HG02623 (cell line): ENCODE measurements around the gene CNST.

Experiments
- ATAC-seq: cut with Tn5 transposase; IDR thresholded peaks from one replicate; pipeline ENCODE4 v1.9.1; 2021; ENCODE audit warnings: moderate library complexity; ENCODE audit not compliant: unreplicated experiment

The CNST gene, protein sequence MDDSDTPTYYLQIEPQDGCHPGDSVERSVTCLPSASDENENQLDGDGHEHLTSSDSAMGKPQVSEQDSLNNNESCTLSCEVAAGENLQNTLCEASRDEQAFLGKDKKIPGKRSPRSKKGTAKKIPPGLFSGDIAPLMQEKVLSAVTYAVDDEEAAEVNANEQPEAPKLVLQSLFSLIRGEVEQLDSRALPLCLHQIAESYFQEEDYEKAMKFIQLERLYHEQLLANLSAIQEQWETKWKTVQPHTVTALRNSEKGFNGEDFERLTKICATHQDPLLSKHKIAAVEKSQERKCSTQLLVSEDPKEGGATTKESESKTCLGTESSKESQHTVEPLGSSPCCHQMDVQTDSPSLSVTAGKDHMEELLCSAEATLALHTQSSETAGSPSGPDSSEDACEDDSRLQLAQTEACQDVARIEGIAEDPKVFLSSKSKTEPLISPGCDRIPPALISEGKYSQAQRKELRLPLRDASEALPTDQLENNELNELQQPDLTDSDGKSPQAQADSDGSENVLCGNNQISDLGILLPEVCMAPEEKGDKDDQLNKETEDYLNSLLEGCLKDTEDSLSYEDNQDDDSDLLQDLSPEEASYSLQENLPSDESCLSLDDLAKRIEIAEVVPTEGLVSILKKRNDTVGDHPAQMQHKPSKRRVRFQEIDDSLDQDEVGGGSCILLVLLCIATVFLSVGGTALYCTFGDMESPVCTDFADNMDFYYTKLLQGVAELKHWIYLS

DNA sequence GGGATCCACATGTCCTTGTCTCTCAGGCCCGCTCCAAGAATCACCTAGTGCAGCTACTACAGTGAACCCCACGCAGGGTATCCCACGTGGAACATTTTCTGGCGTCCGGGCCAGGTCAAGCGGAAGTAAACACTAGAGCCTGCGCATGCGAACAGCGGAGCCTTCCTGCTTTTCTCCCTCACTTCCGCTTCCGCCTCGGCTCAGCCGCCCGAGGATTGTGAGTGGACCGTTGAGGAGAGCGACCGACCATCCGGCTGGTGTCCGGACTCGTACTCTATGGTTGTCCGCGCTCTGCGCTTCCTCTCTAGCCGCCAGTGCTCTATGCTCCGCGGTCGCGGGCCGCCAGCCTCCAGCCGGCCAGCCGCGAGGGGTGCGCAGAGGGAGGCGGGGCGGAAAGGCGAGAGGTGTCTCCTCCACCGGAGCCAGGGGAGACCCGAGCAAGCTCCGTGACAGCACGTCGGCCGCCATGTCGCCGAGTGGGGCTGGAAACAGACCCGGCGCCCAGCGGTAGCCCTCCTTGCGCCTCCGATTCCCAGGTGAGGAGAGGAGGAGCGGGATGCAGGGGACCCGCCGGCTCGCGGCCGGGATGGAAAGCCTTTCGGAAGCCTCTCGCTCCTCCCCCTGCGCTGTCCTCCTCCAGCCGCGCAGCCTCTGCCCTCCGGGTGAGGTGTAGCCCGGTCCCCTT lies at the start of gene CNST, which contains the start of gene TFB2M:
Gene CNST (plus strand): TSS at position 329 of the 685 bp plus-strand sequence. CDS start 25,107 bp downstream, outside the sequence.
Gene TFB2M (minus strand): TSS at position 134 of the 685 bp plus-strand sequence. CDS start 123 bp downstream, at position 11.
- peak; percentile 89 for ATAC-seq

DNA sequence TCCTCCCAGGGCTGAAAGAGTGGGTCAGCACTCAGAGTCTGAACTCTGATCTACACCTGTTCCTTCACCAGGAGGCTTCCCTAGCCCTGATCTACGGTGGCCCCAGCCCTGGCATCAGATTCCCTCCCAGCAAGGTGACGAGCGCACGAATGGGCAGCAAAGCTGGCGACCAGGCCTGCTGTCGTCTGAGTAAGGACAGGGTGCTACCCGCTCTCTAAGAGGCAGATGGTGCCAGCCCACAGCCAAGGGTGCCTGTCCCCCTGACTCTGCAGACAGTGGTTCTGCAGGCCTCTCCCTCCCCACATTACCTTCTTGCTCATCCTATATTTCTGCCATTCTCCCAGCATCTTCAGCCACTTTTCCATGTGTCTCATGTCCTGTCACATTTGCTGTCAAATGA lies 48.9 kb upstream of the CNST start:
- ATAC-seq, result no peak

DNA sequence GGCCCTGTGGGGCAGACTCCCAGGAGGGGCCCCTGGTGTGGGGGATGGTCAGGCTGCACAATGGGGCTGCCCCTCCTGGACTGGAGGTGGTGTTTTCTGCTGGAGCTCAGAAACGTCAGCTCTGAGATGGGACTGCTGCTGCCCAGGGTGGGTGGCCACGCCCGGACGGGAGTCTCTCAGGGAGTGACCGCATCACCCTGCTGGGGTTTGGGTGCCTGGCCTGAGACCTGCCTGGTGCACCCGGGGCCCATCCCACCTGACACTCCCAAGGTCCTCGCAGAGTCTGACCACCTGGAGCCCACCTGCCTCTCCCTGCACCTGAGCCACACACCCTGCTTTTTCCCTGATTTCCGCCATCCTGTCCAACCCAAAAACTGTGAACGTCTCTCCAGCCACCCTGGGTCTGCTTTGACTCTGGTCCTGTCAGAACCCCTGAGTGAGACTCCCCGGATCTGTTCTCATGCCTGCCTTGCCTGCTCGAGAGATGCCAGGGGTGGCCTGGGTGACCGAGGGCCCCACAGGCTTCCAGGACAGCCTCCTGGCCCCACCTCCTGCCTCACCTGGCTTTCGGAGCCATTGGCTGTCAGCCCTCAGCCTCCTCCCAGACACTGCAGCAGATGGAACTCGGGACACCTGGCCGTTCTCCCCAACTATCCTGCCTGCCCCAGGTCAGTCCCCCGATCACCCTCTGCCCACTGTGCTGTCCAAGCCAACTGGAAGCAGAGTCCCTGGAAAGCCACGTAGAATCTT lies 47.6 kb upstream of the CNST start:
- ATAC-seq, result no peak

DNA sequence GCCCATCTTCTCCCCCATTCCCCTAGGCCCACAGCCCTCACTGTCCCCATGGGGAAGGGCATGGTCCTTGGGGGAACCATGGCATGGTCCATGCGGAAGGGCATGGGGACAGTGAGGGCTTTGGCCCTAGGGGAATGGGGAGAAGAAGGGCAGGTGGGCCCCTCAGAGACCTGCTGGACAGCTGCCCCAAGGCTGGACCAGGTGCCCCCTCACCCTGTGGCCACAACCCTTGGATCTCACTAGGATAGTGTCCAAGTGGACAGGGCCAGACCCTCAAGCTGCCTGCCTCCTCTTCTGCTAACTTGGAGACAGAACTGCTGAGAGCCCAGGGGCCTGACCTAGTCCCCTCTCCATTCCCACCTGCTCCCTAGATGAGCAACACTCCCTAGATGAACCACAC lies 46.7 kb upstream of the CNST start:
- no peak for ATAC-seq

DNA sequence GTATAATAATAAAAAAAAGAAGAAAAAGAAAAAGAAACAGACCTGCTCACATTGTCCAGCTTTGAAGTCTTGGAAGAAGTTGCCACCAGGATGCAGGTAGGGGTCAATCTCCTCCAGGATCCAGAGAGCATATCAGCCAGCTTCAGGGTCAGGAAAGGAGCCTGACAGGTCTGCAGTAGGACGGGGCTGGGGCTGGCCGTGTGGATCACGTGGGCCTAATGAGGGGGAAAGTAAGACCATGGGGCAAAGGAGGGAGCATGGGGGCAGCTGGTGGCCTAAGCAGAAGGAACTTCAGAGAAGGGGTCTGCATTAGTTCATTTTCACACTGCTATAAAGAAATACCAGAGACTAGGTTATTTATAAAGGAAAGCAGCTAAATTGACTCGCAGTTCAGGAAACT lies 39.9 kb upstream of the CNST start:
- no peak for ATAC-seq

DNA sequence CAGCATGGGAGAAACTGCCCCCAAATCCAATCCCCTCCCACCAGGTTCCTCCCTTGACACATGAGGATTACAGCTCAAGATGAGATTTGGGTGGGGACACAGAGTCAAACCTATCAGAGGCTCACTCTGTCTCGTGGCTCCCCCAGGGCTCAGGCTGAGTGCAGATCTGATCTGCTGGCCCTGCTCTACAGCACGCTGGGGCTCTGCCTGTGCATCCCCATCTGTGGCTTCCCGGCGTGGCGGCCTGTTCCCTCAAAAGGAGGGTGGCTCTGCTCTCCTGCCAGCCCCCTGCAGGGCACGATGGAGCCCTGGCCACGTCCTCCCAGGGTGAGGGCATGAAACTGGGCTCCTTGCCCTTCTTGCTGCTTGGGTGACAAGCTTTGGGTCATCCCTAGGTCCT lies 39.3 kb upstream of the CNST start:
- no peak for ATAC-seq

DNA sequence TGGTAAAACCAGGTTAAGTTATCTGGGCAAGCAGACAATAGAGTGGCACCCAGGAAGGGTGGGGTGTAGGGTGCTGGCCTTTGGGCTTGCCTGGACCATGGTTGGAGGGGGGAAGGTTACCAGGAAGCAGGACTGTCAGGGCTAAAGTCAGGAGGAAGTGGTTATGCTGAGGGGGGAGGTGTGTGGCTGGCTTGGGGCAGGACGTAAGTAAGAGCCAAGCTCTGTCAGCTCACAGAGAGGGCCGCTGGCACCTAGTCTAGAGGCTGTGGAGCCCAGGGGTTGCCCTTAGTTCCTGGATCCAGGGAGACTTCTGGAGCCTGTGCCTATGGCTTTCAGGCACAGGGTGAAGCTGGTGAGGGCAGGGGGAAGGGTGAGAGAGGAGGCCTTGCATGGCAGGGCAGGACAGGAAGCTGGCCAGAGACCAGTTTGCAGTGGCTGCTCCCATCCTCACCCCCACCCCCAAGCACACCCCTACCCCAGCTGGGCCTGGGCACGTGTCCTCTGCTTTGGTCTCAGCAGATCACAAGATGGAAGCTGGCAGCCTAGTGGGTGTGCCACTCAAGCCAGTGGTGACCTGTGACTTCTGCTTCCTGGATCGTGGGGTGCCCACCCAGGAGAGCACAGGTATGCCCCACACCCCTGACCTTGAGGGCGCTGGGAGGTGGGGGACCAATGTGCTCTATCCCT lies 38.7 kb upstream of the CNST start:
- ATAC-seq, result no peak

DNA sequence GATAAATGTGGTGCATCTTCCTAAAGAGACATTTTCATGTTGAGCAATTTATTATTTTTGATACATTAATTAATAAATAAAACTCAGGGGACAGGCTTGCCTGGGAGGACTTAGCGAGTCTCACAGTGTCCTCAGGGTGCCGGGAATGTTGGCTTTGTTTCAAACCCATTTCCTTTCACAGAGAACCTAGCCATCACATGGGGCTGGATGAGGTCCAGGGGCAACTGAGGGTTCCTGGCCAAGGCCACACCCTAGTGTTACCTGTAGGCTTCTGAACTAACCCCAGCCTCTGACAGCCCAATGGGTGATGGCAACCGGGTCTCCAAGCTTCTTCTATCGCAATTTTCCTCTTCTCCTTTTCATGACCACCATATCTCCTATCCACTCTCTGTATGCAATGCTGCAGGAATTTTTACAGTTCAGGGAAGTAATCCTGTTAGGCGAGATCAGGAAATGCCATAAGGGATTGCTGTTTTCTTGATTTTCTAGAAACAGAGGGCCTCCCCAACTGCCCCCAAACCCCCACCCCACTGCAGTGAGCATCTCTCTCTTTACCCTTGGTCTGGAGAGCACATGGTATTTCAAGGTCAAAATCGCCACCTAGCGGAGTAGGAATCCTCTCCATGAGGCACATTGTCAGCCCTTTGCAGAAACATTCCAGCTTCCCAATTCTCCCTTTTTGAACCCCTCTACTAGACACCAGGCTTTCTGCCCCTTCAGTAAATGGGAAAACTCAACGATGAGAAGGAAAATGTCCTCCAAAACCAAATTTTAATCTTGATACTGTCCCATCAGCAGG lies 37.1 kb upstream of the CNST start:
- ATAC-seq, result no peak

DNA sequence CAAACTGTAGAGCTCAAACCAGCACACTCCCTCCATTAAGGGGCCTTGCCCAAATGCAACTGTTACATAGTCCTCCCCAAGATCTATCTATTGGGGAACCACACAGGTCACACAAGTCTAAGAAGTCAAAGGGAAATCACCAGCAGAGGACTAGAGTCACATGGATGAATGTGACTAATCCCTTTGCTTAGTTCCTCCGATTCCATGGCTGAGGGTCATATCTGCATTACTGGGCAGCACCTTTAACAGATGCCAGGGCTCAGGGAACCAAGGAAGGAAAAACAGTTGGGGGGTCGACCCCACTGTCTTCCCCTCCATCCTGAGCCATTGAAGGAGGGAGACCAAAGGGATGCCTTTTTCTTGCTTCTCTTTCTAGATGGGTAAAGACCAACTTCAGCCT lies 35.8 kb upstream of the CNST start:
- no peak for ATAC-seq

DNA sequence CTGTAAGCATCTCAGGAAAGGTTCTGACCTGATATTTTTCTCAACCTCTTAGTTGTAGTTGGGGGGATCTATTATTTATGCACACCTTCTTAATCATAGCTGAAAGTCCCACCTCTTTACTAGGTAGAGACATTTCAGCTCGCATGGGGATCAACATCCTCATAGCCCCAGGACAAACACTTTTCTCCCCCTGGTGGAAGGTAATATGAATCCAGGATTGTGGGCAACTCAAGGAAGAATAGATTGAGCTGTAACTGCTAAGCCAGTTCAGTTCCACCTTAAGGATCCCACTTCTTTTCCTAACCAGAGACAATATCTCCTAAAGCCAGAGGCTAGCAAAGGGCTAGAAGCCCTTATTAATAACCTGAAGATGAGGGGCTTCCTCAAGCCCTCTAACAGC lies 33.7 kb upstream of the CNST start:
- no peak for ATAC-seq

DNA sequence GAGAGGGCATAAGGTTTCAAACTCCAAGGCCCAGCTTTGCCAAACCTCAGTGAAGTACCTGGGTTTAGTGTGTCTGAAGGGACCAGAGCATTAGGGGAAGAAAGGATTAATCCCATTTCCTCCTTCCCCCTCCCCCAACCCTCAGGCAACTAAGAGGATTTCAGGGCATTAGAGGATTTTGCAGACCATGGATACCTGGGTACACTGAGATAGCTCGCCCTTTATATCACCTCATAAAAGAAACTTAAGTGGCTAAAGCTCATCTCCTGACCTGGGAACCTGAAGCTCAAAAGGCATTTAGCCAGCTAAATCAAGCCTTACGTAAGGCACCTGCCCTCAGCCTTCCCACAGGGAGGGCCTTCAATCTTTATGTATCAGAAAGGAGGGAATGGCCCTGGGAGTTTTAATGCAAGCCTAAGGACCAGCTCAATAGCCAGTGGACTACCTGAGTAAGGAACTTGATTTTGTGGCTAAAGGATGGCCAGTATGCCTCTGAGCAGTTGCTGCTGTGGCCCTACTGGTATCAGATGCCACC lies 32.8 kb upstream of the CNST start:
- no peak for ATAC-seq

DNA sequence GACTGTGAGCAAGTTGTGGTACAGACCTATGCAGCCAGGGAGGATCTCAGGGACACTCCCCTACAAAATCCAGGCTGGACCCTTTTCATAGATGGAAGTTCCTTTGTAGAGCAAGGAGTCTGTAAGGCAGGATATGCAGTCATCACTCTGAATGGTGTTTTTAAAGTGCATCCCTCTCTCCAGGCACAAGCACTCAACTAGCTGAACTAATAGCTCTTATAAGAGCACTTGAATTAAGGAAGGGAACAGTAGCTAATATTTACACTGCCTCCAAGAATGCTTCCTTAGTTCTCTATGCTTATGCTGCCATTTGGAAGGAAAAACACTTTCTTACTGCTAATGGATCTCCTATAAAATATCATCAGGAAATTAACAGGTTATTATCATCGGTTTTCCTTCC lies 32.1 kb upstream of the CNST start:
- no peak for ATAC-seq

DNA sequence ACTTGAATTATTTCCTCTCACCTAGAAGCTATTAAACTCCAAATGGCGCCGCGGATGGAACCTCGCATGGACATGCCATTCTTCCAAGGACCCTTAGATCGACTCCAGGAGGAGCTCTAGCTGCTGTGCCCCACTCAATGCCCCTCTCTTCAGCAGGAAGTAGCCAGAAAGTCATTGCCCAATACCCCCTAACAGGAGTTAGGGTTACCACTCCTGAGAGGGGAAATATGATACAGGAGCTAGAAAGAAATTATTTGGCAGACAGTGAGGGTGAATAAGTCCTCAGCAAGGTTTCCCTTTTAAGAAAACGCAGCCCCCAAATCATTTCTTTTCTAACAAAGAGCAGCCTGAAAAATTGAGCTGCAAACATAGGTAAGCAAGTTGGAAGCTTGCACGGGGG lies 28.8 kb upstream of the CNST start:
- no peak for ATAC-seq

DNA sequence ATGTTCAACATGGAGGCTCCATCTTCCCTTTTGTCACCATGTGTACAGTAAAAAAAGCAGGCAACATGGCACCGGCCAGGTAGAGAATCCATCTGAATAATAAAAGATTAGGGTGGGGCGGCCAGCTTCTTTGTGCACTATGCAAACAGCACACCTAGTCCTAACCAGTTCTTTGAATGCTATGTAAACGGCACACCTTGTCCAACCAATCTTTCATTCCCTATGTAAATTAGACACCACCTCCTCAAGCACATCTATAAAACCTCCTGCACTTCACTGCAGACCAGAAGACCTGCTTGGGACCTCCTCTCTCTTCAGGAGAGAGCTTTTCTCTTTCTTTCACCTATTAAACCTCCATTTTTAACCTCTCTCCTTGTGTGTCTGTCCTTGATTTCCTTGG lies 28.4 kb upstream of the CNST start:
- ATAC-seq, result no peak

DNA sequence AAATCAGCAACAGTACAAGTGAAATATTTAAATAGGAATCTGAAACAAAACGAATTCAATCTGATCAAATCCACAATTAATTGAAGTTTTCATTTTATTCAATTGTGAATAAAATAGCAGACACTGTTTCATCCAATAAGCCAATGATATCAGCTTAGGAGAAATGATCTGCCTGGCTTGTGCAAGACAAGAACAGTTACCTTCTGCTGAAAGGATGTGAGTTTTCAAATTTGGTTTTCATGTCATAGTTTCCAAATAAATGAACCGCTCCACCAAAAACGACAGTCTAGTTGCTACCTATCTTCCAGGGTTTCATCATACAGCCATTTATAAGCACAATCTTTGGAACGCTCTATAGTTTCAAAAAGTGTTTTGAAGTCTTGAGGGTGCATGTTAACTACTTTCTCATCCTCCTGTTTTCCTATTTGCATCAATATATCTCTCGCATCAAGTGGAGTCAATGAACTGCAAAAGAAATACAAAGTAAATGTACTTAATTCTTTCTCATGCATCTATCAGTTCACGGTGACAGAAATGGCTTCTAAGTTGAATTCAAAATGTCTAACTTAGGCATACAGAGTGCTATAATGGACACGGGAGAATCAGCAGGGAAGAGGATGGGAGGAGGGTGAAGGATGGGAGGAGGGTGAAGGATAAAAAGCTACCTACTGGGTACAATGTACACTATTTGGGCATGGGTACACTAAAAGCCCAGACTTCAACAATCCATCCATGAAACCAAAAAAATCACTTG lies 25.3 kb upstream of the CNST start:
- ATAC-seq, result no peak

DNA sequence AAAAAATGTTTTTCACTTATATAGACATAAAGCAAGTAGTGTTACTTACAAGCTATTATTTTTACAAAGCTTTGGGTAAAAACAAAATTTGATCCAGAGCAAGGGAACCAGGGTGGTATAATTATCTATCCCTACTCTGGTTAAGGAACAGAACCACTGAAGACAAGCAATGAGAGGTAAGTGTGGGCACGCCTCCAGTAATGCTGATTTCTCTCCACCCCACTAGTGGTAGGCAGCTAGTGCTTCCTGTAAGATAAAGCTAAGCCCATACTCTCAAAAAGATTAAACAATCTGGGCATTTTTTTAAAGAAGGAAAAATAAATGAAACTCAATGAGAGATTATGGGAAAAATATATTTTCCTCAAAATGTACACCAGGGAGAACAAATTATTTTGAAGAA lies 22.3 kb upstream of the CNST start:
- no peak for ATAC-seq

DNA sequence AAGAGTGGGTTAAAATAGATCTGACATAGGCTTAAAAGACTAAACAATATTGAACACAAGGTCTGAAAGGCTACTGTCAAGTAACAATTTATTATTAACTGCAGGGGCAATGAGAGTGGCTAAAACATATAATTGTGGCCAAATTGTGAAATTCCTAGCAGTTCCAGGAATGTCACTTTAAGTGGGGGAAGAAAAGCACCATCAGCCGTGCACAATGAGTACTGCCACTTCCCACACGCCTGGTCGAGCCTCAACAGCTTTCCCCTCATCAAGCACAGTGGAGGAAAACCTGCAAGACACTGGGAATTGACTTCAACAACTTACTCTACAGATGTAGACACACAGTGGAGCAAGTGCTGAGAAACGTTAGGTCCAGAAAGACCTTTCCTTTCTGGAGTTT lies 16.6 kb upstream of the CNST start:
- no peak for ATAC-seq

DNA sequence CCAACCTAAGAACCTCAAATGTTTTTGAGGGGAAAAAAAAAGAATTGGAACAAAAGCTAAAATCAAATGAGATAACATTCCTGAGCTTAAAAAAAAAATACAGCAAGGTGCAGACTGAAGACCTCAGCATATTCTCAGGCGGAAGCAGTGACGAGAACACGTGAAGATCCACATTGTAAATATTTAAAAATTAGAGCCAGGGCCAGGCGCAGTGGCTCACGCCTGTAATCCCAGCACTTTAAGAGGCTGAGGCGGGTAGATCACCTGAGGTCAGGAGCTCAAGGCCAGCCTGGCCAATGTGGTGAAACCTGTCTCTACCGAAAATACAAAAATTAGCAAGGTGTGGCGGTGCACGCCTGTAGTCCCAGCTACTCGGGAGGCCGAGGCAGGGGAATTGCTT lies 15.9 kb upstream of the CNST start:
- no peak for ATAC-seq

DNA sequence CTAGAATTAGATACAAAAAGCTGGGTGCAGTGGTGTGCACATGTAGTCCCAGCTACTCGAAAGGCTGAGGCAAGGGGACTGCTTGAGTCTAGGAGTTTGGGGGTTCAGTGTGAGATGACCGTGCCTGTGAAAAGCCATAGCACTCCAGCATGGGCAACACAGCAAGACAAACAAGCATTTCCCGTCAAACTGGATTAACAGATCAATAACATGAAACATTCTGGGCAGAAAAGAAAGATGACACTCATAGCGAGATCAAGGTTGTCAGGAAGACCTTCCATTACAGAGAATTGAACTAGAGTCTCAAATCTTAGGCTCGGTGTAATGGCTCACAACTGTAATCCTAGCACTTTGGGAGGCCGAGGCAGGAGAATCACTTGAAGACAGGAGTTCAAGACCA lies 14.1 kb upstream of the CNST start:
- no peak for ATAC-seq
